H9 (cell line): Measurements from ENCODE around the gene CHST15. TPM values are rescaled to one million over a fixed set of nuclear protein-coding genes. Genes with fewer than 3 reads are reported as not detected.

Source experiments
- DNase-seq: peaks from one replicate; pipeline ENCODE4 v3.0.0-alpha.2; 2017
- H2AFZ ChIP-seq: one replicate; pipeline ENCODE4 v1.6.1; 2013; ENCODE audit warnings: mild to moderate bottlenecking, low read length, control low read depth, moderate library complexity
- H2AK5ac ChIP-seq: 2 replicates; pipeline ENCODE4 v1.6.1; 2013; ENCODE audit warnings: low read length, control low read depth, mixed read lengths; ENCODE audit not compliant: insufficient read length
- H2BK120ac ChIP-seq: one replicate; pipeline ENCODE4 v1.6.1; 2013; ENCODE audit warnings: low read depth, mild to moderate bottlenecking, low read length, control low read depth, inconsistent platforms; ENCODE audit not compliant: poor library complexity, severe bottlenecking
- H2BK12ac ChIP-seq: 2 replicates; pipeline ENCODE4 v1.6.1; 2013; ENCODE audit warnings: low read length, control low read depth, mixed read lengths, low read depth; ENCODE audit not compliant: insufficient read length
- H2BK15ac ChIP-seq: 2 replicates; pipeline ENCODE4 v1.6.1; 2013; ENCODE audit warnings: low read depth, low read length, control low read depth
- H2BK20ac ChIP-seq: one replicate; pipeline ENCODE4 v1.6.1; 2013; ENCODE audit warnings: low read depth, mild to moderate bottlenecking, low read length, control low read depth, inconsistent platforms; ENCODE audit not compliant: poor library complexity, severe bottlenecking
- H2BK5ac ChIP-seq: 2 replicates; pipeline ENCODE4 v1.6.1; 2013; ENCODE audit warnings: low read length, control low read depth, mixed read lengths; ENCODE audit not compliant: insufficient read length
- H3K14ac ChIP-seq: 2 replicates; pipeline ENCODE4 v1.6.1; 2013; ENCODE audit warnings: low read length, control low read depth; ENCODE audit not compliant: insufficient read depth
- H3K18ac ChIP-seq: 2 replicates; pipeline ENCODE4 v1.6.1; 2013; ENCODE audit warnings: low read depth, mild to moderate bottlenecking, mixed read lengths, low read length, control low read depth; ENCODE audit not compliant: insufficient read length
- H3K23ac ChIP-seq: 2 replicates; pipeline ENCODE4 v1.6.1; 2013; ENCODE audit warnings: low read length, control low read depth, mixed read lengths, low read depth; ENCODE audit not compliant: insufficient read length
- H3K23me2 ChIP-seq: 2 replicates; pipeline ENCODE4 v1.6.1; 2013; ENCODE audit warnings: low read depth, mild to moderate bottlenecking, mixed read lengths, low read length, control low read depth; ENCODE audit not compliant: insufficient read length, poor library complexity, severe bottlenecking
- H3K27ac ChIP-seq: 2 replicates; pipeline ENCODE4 v1.5.1; 2013; ENCODE audit warnings: low read length, control low read depth, mixed read lengths, low read depth; ENCODE audit not compliant: insufficient read length
- H3K27me3 ChIP-seq: 2 replicates; pipeline ENCODE4 v1.6.1; 2013; ENCODE audit warnings: low read length, control low read depth, inconsistent platforms; ENCODE audit not compliant: insufficient read depth
- H3K4ac ChIP-seq: 2 replicates; pipeline ENCODE4 v1.6.1; 2013; ENCODE audit warnings: low read depth, mild to moderate bottlenecking, control low read depth, inconsistent platforms, low read length, moderate library complexity
- H3K4me1 ChIP-seq: 2 replicates; pipeline ENCODE4 v1.6.1; 2013; ENCODE audit warnings: low read length, control low read depth, inconsistent platforms; ENCODE audit not compliant: insufficient read depth
- H3K4me2 ChIP-seq: 2 replicates; pipeline ENCODE4 v1.6.1; 2013; ENCODE audit warnings: low read length, control low read depth, mixed read lengths; ENCODE audit not compliant: insufficient read length, insufficient read depth
- H3K56ac ChIP-seq: 2 replicates; pipeline ENCODE4 v1.6.1; 2013; ENCODE audit warnings: low read depth, mild to moderate bottlenecking, mixed read lengths, low read length, control low read depth; ENCODE audit not compliant: insufficient read length
- H3K79me1 ChIP-seq: 2 replicates; pipeline ENCODE4 v1.6.1; 2013; ENCODE audit warnings: low read depth, mild to moderate bottlenecking, moderate library complexity, low read length, control low read depth, inconsistent platforms; ENCODE audit not compliant: insufficient read depth, poor library complexity, severe bottlenecking
- H3K79me2 ChIP-seq: 2 replicates; pipeline ENCODE4 v1.6.1; 2013; ENCODE audit warnings: low read length, control low read depth, inconsistent platforms; ENCODE audit not compliant: insufficient read depth
- H3K9ac ChIP-seq: 2 replicates; pipeline ENCODE4 v1.6.1; 2013; ENCODE audit warnings: low read length, control low read depth, mixed read lengths; ENCODE audit not compliant: insufficient read length; ENCODE audit errors: extremely low read depth
- H3K9me3 ChIP-seq: one replicate; pipeline ENCODE4 v1.6.1; 2013; ENCODE audit warnings: low read depth, low read length, inconsistent platforms; ENCODE audit not compliant: control insufficient read depth
- H3T11ph ChIP-seq: one replicate; pipeline ENCODE4 v1.6.1; 2013; ENCODE audit warnings: mild to moderate bottlenecking, low read length, control low read depth, inconsistent platforms
- H4K20me1 ChIP-seq: one replicate; pipeline ENCODE4 v1.6.1; 2013; ENCODE audit not compliant: control insufficient read depth, insufficient read length, insufficient read depth
- H4K5ac ChIP-seq: 2 replicates; pipeline ENCODE4 v1.6.1; 2013; ENCODE audit warnings: low read depth, mild to moderate bottlenecking, mixed read lengths, low read length, control low read depth; ENCODE audit not compliant: insufficient read length
- H4K8ac ChIP-seq: replicated peaks from 2 replicates; pipeline ENCODE4 v1.6.1; 2013; ENCODE audit warnings: low read length, control low read depth, mixed read lengths, low read depth; ENCODE audit not compliant: insufficient read length
- H4K91ac ChIP-seq: 2 replicates; pipeline ENCODE4 v1.6.1; 2013; ENCODE audit warnings: low read depth, mild to moderate bottlenecking, moderate library complexity, mixed read lengths, low read length, control low read depth; ENCODE audit not compliant: insufficient read length
- H3K27ac Mint-ChIP-seq, 3 experiments: 2 replicates in 2 of 3; 3 replicates in 1 of 3; pipeline ENCODE4 v1.8.0; 2020 to 2021; ENCODE audit warnings: mixed read lengths in 3 of 3, mild to moderate bottlenecking in 1 of 3, moderate library complexity in 1 of 3
- H3K27me3 Mint-ChIP-seq: 2 replicates; pipeline ENCODE4 v1.8.0; 2021; ENCODE audit warnings: low read depth, mild to moderate bottlenecking, moderate library complexity, mixed read lengths
- H3K36me3 Mint-ChIP-seq, 3 experiments: 2 replicates in 2 of 3; 3 replicates in 1 of 3; pipeline ENCODE4 v1.8.0; 2020 to 2021; ENCODE audit warnings: low read depth in 3 of 3, mixed read lengths in 3 of 3; ENCODE audit not compliant: insufficient read depth in 1 of 3
- H3K4me1 Mint-ChIP-seq, 2 experiments: 2 replicates each; pipeline ENCODE4 v1.8.0; 2020; ENCODE audit warnings: mixed read lengths in 2 of 2
- H3K4me3 Mint-ChIP-seq, 2 experiments: 2 replicates in 1 of 2; 3 replicates in 1 of 2; pipeline ENCODE4 v1.8.0; 2020 to 2021; ENCODE audit warnings: mild to moderate bottlenecking in 2 of 2, mixed read lengths in 2 of 2, moderate library complexity in 1 of 2
- H3K9me3 Mint-ChIP-seq, 2 experiments: 2 replicates in 1 of 2; 3 replicates in 1 of 2; pipeline ENCODE4 v1.8.0; 2020; ENCODE audit warnings: mild to moderate bottlenecking in 2 of 2, mixed read lengths in 2 of 2, moderate library complexity in 1 of 2
- WGBS: extraction: QIAGEN DNeasy Blood & Tissue Kit; methylation state at CpG from one replicate; pipeline ENCODE4 v1.1.7; 2013; ENCODE audit warnings: missing lambda C conversion rate, low lambda C conversion rate, mixed read lengths; ENCODE audit not compliant: insufficient read length; ENCODE audit errors: extremely low coverage; 5-methylcytosine and 5-hydroxymethylcytosine counted together
- total RNA-seq: library from RNA; stranded (reverse); gene quantifications from 2 replicates; pipeline ENCODE4 v1.2.1, GENCODE V29; 2021
- TF ChIP-seq, protein P1 (sequence below): fragments of 200-600 bp; sonication (generic); conservative IDR thresholded peaks from 3 replicates; pipeline ENCODE4 v1.8.0; 2021; ENCODE audit warnings: antibody characterized with exemption, mild to moderate bottlenecking

Gene CHST15
- total RNA-seq, 1 experiment from 2014 or later: 8.7 TPM

DNA sequence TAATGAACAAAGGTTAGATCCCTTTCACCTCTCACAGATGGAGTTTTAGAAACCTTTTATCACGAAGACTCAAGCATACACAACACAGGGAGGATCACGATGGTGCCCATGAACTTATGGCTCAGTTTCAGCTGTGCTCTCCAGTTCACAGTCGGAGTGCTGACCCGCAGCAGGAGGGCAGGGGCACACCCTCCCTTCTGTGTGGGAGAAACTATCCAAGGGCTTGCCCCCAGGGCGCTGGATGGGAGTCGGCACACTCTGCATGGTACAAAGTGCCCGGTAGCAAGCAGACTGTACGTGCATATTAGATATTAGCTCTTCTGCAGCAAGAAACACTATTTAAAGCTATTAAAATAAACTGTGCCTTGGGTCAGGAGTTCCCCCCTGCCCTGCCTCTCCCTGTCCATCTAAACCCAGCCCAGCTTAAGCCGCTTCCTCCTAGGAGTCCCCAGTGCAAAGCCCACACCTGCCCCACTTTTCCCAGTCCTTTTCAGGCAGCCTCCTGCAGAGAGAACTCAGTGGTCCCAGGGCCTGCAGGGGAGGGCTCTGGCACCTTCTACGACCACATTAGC is 76.5 kb downstream of the CHST15 start:
- Histone ChIP-seq H3K4me2 (no peak overlapping the region), H2AFZ (no peak overlapping the region), H2BK5ac (no peak overlapping the region), H3K18ac (no peak overlapping the region), H3K27me3 (no peaks in the 10 kb centered on the region), H4K8ac (no peak overlapping the region), H3K9me3 (no peaks in the 10 kb centered on the region), H2BK120ac (no peak overlapping the region), H3K4ac (no peak overlapping the region), H3K4me1 (peaks cover 10% of the 10 kb centered on the region; the same call in 1 of the 2 replicates), H4K20me1 (no peaks in the 10 kb centered on the region), H3K79me2 (no peaks in the 10 kb centered on the region), H3K23ac (no peak overlapping the region), H3K27ac (no peak overlapping the region), H3K14ac (no peak overlapping the region), H3K79me1 (no peaks in the 10 kb centered on the region), H2BK12ac (no peak overlapping the region), H4K5ac (no peak overlapping the region), H3K56ac (no peak overlapping the region), H3K9ac (no peak overlapping the region), H2AK5ac (no peak overlapping the region), H2BK15ac (no peak overlapping the region), H3T11ph (no peak overlapping the region), H2BK20ac (no peak overlapping the region), H3K23me2 (no peaks in the 10 kb centered on the region), H4K91ac (no peak overlapping the region)
- no CpG with 5 or more reads among the region's 10 CpGs for WGBS
- H3K27me3 Mint-ChIP-seq: peaks cover 2% of the 10 kb centered on the region
- H3K36me3 Mint-ChIP-seq: peaks cover 17 to 25% (median 22%) of the 10 kb centered on the region in 3 experiments
- H3K27ac Mint-ChIP-seq: peak overlapping the region in 1 of 3 experiments; percentile 66; a peak in 2 of 7 replicates
- peaks cover 9 to 15% of the 10 kb centered on the region in 2 experiments; a peak in 4 of 5 replicates for H3K9me3 Mint-ChIP-seq
- no peak for DNase-seq
- H3K4me3 Mint-ChIP-seq: no peak overlapping the region; a peak in 1 of 5 replicates
- peaks cover 61 to 69% of the 10 kb centered on the region in 2 experiments for H3K4me1 Mint-ChIP-seq
- TF ChIP-seq, protein P1, sequence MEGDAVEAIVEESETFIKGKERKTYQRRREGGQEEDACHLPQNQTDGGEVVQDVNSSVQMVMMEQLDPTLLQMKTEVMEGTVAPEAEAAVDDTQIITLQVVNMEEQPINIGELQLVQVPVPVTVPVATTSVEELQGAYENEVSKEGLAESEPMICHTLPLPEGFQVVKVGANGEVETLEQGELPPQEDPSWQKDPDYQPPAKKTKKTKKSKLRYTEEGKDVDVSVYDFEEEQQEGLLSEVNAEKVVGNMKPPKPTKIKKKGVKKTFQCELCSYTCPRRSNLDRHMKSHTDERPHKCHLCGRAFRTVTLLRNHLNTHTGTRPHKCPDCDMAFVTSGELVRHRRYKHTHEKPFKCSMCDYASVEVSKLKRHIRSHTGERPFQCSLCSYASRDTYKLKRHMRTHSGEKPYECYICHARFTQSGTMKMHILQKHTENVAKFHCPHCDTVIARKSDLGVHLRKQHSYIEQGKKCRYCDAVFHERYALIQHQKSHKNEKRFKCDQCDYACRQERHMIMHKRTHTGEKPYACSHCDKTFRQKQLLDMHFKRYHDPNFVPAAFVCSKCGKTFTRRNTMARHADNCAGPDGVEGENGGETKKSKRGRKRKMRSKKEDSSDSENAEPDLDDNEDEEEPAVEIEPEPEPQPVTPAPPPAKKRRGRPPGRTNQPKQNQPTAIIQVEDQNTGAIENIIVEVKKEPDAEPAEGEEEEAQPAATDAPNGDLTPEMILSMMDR: no peak
